OCI-LY1 (cell line): ENCODE results near the gene AHSG.

Experiments used
- H2AFZ ChIP-seq: fragments of 200-600 bp; sonication (generic), shearing (Covaris generic); 2 replicates; pipeline ENCODE4 v1.6.0; 2014; ENCODE audit warnings: antibody characterized with exemption, mild to moderate bottlenecking, low read length
- H3F3A ChIP-seq: fragments of 200-600 bp; sonication (generic), shearing (Covaris generic); 2 replicates; pipeline ENCODE4 v1.6.0; 2014; ENCODE audit warnings: mild to moderate bottlenecking, antibody characterized with exemption, low read length, moderate library complexity; ENCODE audit not compliant: insufficient read depth
- H3K27ac ChIP-seq: fragments of 200-600 bp; sonication (generic); 2 replicates; pipeline ENCODE4 v1.5.1; 2014; ENCODE audit warnings: low read length, mixed run types, mild to moderate bottlenecking, low read depth; ENCODE audit not compliant: poor library complexity, severe bottlenecking
- H3K27me3 ChIP-seq: fragments of 200-600 bp; sonication (generic); 2 replicates; pipeline ENCODE4 v1.6.0; 2014; ENCODE audit warnings: antibody characterized with exemption, mild to moderate bottlenecking, low read length, moderate library complexity; ENCODE audit not compliant: insufficient read depth
- H3K36me3 ChIP-seq: fragments of 200-600 bp; sonication (generic); 2 replicates; pipeline ENCODE4 v1.6.1; 2014; ENCODE audit warnings: mild to moderate bottlenecking, antibody characterized with exemption, low read length, moderate library complexity, mixed read lengths; ENCODE audit not compliant: insufficient read depth
- H3K4me1 ChIP-seq: fragments of 200-600 bp; sonication (generic); 2 replicates; pipeline ENCODE4 v1.5.1; 2014; ENCODE audit warnings: mild to moderate bottlenecking, low read length, moderate library complexity; ENCODE audit not compliant: insufficient read depth, severe bottlenecking
- H3K4me2 ChIP-seq: fragments of 200-600 bp; sonication (generic), shearing (Covaris generic); 2 replicates; pipeline ENCODE4 v1.6.1; 2014; ENCODE audit warnings: low read length
- H3K4me3 ChIP-seq: fragments of 200-600 bp; sonication (generic); 2 replicates; pipeline ENCODE4 v1.5.1; 2014; ENCODE audit warnings: low read length, low read depth, mild to moderate bottlenecking, mixed read lengths; ENCODE audit not compliant: poor library complexity, severe bottlenecking
- H3K79me2 ChIP-seq: fragments of 200-600 bp; shearing (Covaris generic); 2 replicates; pipeline ENCODE4 v1.6.1; 2016; ENCODE audit warnings: mixed run types, low read length, mixed read lengths; ENCODE audit not compliant: insufficient read depth
- H3K9ac ChIP-seq: fragments of 200-600 bp; sonication (generic), shearing (Covaris generic); 2 replicates; pipeline ENCODE4 v1.6.1; 2014; ENCODE audit warnings: mild to moderate bottlenecking, low read length, mixed read lengths
- H3K9me2 ChIP-seq: fragments of 200-600 bp; sonication (generic), shearing (Covaris generic); 2 replicates; pipeline ENCODE4 v1.6.1; 2014; ENCODE audit warnings: low read depth, mild to moderate bottlenecking, low read length, mixed read lengths
- H3K9me3 ChIP-seq: fragments of 200-600 bp; shearing (Covaris generic); 2 replicates; pipeline ENCODE4 v1.6.1; 2014; ENCODE audit warnings: low read length, mixed read lengths
- H4K20me1 ChIP-seq: fragments of 200-600 bp; sonication (generic), shearing (Covaris generic); 2 replicates; pipeline ENCODE4 v1.6.0; 2016; ENCODE audit warnings: mild to moderate bottlenecking, low read length; ENCODE audit not compliant: insufficient read depth
- CTCF ChIP-seq: fragments of 200-600 bp; sonication (generic), shearing (Covaris generic); IDR thresholded peaks from 2 replicates; pipeline ENCODE4 v1.5.1; 2017; ENCODE audit warnings: mild to moderate bottlenecking, antibody characterized with exemption, low read length, moderate library complexity, mixed read lengths
- EZH2 ChIP-seq: fragments of 200-600 bp; sonication (generic), shearing (Covaris generic); IDR thresholded peaks from 2 replicates; pipeline ENCODE4 v1.8.0; 2017; ENCODE audit warnings: borderline replicate concordance, mixed run types, mild to moderate bottlenecking, antibody characterized with exemption, low read length, moderate library complexity, mixed read lengths

AHSG gene

GRCh38 chr3:186668426-186668825 lies 55.6 kb downstream of the AHSG start:
- no peak for TF ChIP-seq EZH2
- TF ChIP-seq CTCF = no peak

GRCh38 chr3:186669378-186670084 lies 56.7 kb downstream of the AHSG start:
- Histone ChIP-seq H3K4me3 (no peak overlapping the region), H4K20me1 (no peaks in the 10 kb centered on the region), H3K79me2 (no peaks in the 10 kb centered on the region), H2AFZ (no peak overlapping the region), H3K27ac (no peak overlapping the region), H3K4me2 (no peak overlapping the region), H3F3A (no peaks in the 10 kb centered on the region), H3K9ac (no peak overlapping the region), H3K9me2 (no peaks in the 10 kb centered on the region), H3K36me3 (no peaks in the 10 kb centered on the region), H3K27me3 (0 out of 2 replicates have a peak, but pooled peaks cover 12% of the 10 kb centered on the region), H3K9me3 (no peaks in the 10 kb centered on the region), H3K4me1 (no peaks in the 10 kb centered on the region)
- TF ChIP-seq CTCF = no peak
- no peak for TF ChIP-seq EZH2

More at GRCh38 chr3:186668426-186668825, 55.6 kb downstream of the AHSG start:
- H3K9me3 ChIP-seq = no peaks in the 10 kb centered on the region
- no peak overlapping the region for H3K4me2 ChIP-seq
- H3K4me1 ChIP-seq = no peaks in the 10 kb centered on the region
- 0 out of 2 replicates have a peak, but pooled peaks cover 3% of the 10 kb centered on the region for H3K27me3 ChIP-seq
- H3K27ac ChIP-seq = no peak overlapping the region
- no peaks in the 10 kb centered on the region for H3K79me2 ChIP-seq
- H4K20me1 ChIP-seq = no peaks in the 10 kb centered on the region
- no peaks in the 10 kb centered on the region for H3F3A ChIP-seq
- no peak overlapping the region for H2AFZ ChIP-seq
- H3K36me3 ChIP-seq = no peaks in the 10 kb centered on the region
- H3K4me3 ChIP-seq = no peak overlapping the region
- no peaks in the 10 kb centered on the region for H3K9me2 ChIP-seq
- no peak overlapping the region for H3K9ac ChIP-seq

- TF ChIP-seq CTCF = no peak
- TF ChIP-seq EZH2 = no peak
- no peaks in the 10 kb centered on the region for H3K9me3 ChIP-seq
- no peaks in the 10 kb centered on the region for H3F3A ChIP-seq
- H3K27ac ChIP-seq = no peak overlapping the region
- no peak overlapping the region for H2AFZ ChIP-seq
- H3K36me3 ChIP-seq = no peaks in the 10 kb centered on the region
- no peaks in the 10 kb centered on the region for H3K4me1 ChIP-seq
- H3K9ac ChIP-seq = no peak overlapping the region
- no peaks in the 10 kb centered on the region for H3K9me2 ChIP-seq
- no peak overlapping the region for H3K4me3 ChIP-seq
- H3K79me2 ChIP-seq = no peaks in the 10 kb centered on the region
- H3K27me3 ChIP-seq = 0 out of 2 replicates have a peak, but pooled peaks cover 16% of the 10 kb centered on the region
- no peaks in the 10 kb centered on the region for H4K20me1 ChIP-seq
- no peak overlapping the region for H3K4me2 ChIP-seq
These were observed 57.3 kb downstream of the AHSG start for GRCh38 chr3:186670155-186670554.
